Colon (tissue), 2 donors: Measurements from ENCODE around the gene MORN3.
"Not testable (repeated sequence)": the region's sequence is repeated elsewhere in the genome, so short reads cannot be mapped to it uniquely, and the experiment has no call there.

Source experiments
- FAIRE-seq: peaks from 2 replicates; lab custom pipeline; 2012; peaks lifted over from hg19 to GRCh38; lab: Jason Lieb, UNC
- donor health status: control.
- donor health status: control.

MORN3 gene

GRCh38 chr12:121638298-121639202 lies 30.9 kb downstream of the MORN3 start:
- FAIRE-seq = no peak

DNA sequence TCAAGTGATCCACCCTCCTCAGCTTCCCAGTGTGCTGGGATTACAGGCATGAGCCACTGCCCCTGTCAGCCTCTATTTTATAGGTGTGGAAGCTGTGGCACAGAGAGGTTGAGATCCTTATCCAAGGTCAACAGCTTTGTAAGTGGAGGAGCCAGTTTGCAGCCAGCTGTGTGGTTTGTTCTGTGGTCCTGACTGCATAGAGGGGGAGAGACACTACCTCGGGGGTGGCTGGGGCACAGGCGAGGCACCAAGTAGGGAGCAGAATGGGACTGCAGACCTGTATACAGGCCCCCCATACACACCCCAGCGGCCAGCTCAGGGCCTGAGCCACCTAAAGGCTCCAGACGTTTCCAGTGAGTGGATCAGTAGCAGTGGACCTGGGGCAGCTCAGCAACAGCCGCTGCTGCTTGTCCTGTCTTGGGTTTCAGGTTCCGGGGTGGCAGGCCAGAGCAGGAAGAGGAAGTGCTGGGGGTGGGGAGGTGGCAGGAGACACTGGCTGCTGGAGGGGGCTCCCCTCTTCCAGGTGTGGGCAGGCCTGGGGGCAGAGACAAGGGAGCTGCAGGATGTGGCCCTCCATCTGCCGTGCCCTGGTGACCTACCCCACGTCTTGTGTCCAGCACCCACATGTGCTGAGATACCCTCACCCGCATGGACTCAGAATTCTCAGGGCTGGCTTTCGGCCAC lies 32.1 kb downstream of the MORN3 start:
- no peak for FAIRE-seq

- no peak for FAIRE-seq
Measured at GRCh38 chr12:121634836-121635235, 34.6 kb downstream of the MORN3 start.

DNA sequence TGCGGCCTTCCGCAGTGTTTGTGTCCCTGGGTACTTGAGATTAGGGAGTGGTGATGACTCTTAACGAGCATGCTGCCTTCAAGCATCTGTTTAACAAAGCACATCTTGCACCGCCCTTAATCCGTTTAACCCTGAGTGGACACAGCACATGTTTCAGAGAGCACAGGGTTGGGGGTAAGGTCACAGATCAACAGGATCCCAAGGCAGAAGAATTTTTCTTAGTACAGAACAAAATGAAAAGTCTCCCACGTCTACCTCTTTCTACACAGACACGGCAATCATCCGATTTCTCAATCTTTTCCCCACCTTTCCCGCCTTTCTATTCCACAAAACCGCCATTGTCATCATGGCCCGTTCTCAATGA lies 35.6 kb downstream of the MORN3 start:
- not testable (repeated sequence) for FAIRE-seq

DNA sequence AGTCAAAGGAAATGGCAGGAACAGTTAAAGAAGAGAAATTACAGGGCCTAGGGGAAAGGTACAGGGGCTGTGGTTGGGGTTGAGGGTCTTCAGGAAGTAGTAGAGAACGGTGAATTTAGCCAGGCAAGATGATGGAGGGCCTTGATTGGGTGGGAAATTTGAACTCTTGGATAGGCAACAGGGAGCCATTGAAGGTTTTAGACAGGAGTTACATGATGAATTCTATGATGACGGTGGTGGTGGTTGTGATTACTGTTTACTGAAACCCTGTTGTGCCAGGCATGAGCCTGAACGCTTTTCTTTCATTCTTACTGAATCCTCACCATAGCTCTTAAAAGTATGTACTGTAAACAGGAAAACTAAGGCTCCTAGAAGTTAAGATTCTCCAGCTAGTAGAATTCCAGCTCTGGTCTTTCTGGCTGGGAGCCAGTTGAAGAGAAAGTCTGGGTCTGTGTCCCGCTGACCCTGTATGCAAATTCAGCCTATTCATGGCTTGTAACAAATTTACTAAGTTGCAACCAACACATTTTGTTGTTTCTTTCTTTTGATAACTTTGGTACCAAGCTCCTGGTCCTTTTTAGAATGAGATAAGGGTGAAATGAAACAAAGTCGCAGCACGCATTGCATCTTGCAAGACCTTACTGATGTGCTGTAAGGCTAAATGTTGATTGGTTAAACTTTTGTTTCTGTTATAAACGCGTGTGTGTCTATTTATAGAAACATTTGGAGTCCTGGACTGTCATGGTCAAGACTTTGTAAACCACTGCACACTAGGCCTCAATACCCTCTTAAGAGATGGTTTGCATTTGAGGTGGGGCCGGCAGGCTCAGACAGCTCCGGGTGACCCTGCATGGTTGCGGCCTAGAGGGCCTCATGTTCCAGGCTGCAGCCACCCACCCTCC lies 37.1 kb downstream of the MORN3 start:
- FAIRE-seq = no peak

GRCh38 chr12:121630791-121631355 lies 38.6 kb downstream of the MORN3 start:
- no peak for FAIRE-seq

DNA sequence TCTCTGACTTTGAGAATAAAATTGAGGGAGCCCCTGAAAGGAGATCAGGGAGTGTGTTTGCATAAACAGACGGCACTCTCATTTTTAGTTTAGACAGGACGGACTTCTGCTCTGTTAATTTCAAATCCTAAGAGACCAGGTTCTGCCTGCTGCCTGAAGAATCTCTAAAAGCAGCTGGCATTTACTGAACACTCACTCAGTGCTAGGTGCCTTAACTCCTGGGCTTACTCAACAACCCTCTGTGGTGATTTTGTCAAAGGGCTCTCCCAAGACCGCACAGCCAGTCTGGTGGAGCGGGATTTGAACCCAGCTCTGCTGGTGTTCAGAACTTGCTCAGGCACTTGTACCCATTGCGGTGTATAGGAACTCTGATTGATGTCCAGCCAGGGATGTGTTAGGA lies 40.9 kb downstream of the MORN3 start:
- no peak for FAIRE-seq

DNA sequence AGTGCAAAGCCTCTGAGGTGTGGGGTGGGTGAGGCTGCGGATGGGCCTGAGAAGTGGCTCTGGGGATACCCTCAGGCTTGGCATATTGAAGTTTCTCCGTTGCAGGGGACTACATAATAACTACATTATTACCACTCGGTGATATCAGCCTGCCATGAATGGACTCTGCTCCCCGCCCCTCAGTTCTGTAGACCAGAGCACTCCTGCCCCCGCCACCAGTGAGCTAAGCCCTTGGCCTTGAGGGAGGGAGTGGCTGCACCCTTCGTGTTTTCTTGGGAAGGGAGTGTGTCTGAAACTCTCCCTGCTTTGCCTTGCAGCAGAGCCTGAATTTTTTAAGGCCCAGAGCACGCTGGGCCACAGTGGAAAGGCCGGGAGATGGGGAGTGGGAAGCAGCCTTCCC lies 41.4 kb downstream of the MORN3 start:
- no peak for FAIRE-seq

DNA sequence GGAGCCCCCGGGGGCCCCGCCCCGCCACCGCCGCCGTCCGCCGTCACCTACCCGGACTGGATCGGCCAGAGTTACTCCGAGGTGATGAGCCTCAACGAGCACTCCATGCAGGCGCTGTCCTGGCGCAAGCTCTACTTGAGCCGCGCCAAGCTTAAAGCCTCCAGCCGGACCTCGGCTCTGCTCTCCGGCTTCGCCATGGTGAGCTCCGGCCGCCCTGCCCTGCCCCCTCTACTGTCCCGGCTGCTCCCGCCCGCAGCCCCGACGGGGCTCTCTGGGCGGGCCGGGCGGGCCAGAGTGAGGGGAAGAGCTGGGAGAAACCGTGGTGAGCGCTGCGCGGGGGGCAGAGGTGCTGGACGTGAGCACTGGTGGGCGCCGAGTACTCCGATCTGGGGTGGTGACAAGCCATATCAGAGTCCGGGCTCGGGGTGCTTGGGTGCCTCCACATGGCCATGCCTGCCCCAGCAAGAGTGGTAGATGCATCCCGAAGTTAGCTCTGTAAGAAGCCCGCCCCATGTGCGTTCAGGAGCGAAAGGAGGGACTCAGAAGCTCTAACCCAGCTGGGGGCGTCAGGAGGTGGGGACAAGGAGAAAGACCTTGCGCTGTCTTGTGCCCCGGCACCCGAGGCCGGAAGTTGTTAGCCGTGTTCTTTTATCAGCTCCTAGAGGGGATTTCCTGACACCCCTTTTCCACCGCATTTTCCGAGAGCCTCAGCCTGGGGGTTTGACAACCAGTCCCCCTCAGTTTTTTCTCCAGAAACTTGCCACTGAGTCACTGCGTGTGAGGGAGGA lies 42.4 kb downstream of the MORN3 start:
- FAIRE-seq = no peak

- FAIRE-seq = no peak
Measured at GRCh38 chr12:121626087-121626852, 43.2 kb downstream of the MORN3 start, which contains the start of gene ORAI1. ORAI1 (plus strand) TSS chr12:121626530.

GRCh38 chr12:121620333-121620891 lies 49.0 kb downstream of the MORN3 start:
- FAIRE-seq = no peak

DNA sequence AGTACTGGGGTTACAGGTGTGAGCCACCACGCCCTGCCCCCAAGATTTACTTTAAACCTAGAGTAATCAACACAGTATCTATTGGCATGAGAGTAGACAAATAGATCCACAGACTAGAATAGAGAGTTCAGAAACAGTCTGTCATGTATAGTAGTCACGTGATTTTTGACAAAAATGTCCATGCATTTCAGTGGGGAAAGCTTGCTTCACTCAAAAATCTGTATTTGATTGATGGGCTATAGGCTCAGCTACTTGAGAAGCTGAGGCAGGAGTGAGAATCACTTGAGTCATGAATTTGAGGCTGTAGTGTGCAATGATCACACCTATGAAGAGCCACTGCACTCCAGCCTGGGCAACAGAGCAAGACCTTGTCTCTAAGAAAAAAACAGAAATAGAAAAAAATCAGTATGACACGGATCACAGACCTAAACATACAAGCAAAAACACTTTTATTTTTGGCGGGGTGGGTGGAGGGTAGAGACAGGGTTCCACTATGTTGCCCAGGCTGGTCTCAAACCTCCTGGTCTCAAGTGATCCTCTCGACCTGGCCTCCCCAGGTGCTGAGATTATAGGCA lies 50.7 kb downstream of the MORN3 start:
- no peak for FAIRE-seq

GRCh38 chr12:121614872-121615467 lies 54.5 kb downstream of the MORN3 start:
- no peak for FAIRE-seq

GRCh38 chr12:121613462-121613861 lies 56.0 kb downstream of the MORN3 start:
- FAIRE-seq = no peak

- no peak for FAIRE-seq
Measured at GRCh38 chr12:121611306-121611705, 58.1 kb downstream of the MORN3 start.

DNA sequence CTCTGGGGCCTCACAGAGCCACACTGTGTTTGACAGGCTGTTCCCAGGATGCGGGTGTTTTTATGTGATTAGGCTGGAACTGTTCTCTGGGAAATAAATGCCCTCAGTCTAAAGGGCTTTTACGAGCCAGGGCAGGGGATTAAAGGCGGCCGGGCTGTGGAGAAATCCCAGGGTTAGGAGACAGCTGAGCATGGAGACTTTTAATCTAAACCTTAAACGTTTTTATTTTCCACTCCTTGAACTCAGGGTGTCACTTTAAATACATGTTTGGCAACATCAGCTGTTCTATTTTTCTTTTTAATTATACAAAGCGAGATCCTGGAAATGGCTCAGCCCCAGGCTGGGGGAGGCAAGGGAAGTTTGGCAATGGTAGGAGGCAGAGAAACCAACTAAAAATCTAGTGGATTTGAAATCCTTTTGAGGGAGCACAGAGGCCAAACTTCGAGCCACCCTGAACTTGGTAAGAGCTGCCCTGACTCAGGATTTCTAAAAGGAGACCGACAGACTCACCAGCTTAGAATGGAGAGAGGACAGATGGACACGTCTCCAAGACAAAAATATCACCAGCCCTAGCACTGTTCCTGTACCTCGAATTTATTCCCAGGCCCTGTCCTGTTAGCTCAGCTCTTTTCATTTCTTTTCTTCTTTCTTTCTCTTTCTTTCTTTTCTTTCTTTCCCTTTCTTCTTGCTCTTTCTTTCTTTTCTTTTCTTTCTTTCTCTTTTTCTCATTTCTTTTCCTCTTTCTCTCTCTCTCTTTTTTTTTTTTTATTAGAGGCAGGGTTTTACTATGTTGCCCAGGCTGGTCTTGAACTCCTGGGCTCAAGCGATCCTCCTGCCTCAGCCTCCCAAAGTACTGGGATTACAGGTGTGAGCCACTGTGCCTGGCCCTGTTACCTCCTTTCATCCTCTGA lies 59.0 kb downstream of the MORN3 start:
- no peak for FAIRE-seq

DNA sequence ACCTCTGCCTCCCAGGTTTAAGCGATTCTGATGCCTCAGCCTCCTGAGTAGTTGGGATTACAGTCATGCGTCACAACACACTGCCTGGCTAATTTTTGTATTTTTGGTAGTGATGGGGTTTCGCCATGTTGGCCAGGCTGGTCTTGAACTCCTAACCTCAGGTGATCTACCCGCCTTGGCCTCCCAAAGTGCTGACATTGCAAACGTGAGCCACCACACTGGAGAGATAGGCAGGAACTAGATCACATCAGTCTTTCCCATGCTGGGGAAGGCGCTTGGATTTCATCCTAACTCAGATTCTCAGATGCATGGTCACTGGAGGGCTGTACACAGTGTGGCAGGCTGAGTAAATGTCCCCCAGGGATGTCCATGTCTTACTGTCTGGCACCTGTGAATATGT lies 61.2 kb downstream of the MORN3 start:
- FAIRE-seq = no peak

DNA sequence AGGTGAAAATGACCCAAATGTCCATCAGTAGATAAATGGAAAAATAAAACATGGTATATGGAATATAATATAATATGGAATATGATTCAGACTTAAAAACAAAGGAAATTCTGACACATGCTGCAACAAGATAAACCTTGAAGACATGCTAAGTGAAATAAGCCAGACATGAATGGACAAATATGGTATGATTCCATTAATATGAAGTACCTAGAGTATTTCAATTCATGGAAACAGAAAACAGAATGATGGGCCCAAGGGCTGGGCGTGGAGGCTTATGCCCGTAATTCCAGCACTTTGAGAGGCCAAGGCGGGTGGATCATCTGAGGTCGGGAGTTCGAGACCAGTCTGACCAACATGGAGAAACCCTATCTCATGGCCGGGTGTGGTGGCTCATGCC lies 65.9 kb downstream of the MORN3 start:
- FAIRE-seq = no peak
